Right atrium auricular region (tissue), 2 donors: ENCODE measurements around the gene TTC7B. TPM values are rescaled to one million over a fixed set of nuclear protein-coding genes. Genes with fewer than 3 reads are reported as not detected.

ENCODE experiments used
- DNase-seq: peaks from one replicate; pipeline ENCODE4 v3.0.0-alpha.2; 2019; ENCODE audit warnings: low spot score
- H3K27ac ChIP-seq, 2 donors: fragments of 200-600 bp; sonication (generic); 1 replicate in 1 of 2; 2 replicates in 1 of 2; pipeline ENCODE4 v1.5.1; 2016 to 2019
- H3K27me3 ChIP-seq, 2 donors: fragments of 200-600 bp; sonication (generic); one replicate each; pipeline versions ENCODE4 v1.5.1 to v1.6.0; 2017 to 2019
- H3K36me3 ChIP-seq: fragments of 200-600 bp; sonication (generic); one replicate; pipeline ENCODE4 v1.5.1; 2016
- H3K4me1 ChIP-seq, 2 donors: fragments of 200-600 bp; sonication (generic); one replicate each; pipeline versions ENCODE4 v1.5.1 to v1.6.0; 2017 to 2019
- H3K4me3 ChIP-seq, 2 donors: fragments of 200-600 bp; sonication (generic); 1 replicate in 1 of 2; 2 replicates in 1 of 2; pipeline ENCODE4 v1.5.1; 2017 to 2019; ENCODE audit warnings: mild to moderate bottlenecking in 1 of 2, moderate library complexity in 1 of 2
- H3K9me3 ChIP-seq, 2 donors: fragments of 200-600 bp; sonication (generic); one replicate each; pipeline ENCODE4 v1.5.1; 2019
- CTCF ChIP-seq, 2 donors: fragments of 200-600 bp; sonication (generic); IDR thresholded peaks; one replicate each; pipeline ENCODE4 v1.5.1; 2019; ENCODE audit warnings: antibody characterized with exemption in 2 of 2
- total RNA-seq, 2 donors: library from RNA; depleted of rRNA; stranded (reverse); fragments of >200 nt; gene quantifications; one replicate each; pipeline ENCODE4 v1.1.0, GENCODE V29; 2016

TTC7B gene
- total RNA-seq, 2 donors from 2014 or later, result 45.5 to 57.3 TPM

- Histone ChIP-seq H3K27me3 (no peaks in the 10 kb centered on the region), H3K4me1 (peaks cover 0 to 38% of the 10 kb centered on the region in 2 donors), H3K9me3 (no peaks in the 10 kb centered on the region), H3K27ac (peak overlapping the region in 1 of 2 donors; percentile 10), H3K36me3 (no peaks in the 10 kb centered on the region), H3K4me3 (no peak overlapping the region)
- DNase-seq, result no peak
- no peak for TF ChIP-seq CTCF (IDR thresholded peaks at IDR 0.05)
These were observed 200.6 kb downstream of the TTC7B start for GRCh38 chr14:90615517-90616060.

- Histone ChIP-seq H3K4me1 (peaks cover 0 to 38% of the 10 kb centered on the region in 2 donors), H3K36me3 (no peaks in the 10 kb centered on the region), H3K9me3 (no peaks in the 10 kb centered on the region), H3K27me3 (no peaks in the 10 kb centered on the region), H3K4me3 (no peak overlapping the region), H3K27ac (no peak overlapping the region)
- TF ChIP-seq CTCF (IDR thresholded peaks at IDR 0.05), result no peak
- no peak for DNase-seq
These were observed 201.3 kb downstream of the TTC7B start for GRCh38 chr14:90614696-90615516.

- DNase-seq, result no peak
- Histone ChIP-seq H3K4me3 (no peak overlapping the region), H3K9me3 (no peaks in the 10 kb centered on the region), H3K27me3 (no peaks in the 10 kb centered on the region), H3K36me3 (no peaks in the 10 kb centered on the region), H3K4me1 (peaks cover 0 to 38% of the 10 kb centered on the region in 2 donors), H3K27ac (no peak overlapping the region)
- TF ChIP-seq CTCF (IDR thresholded peaks at IDR 0.05), result no peak
These were observed 202.2 kb downstream of the TTC7B start for GRCh38 chr14:90613997-90614396.

- Histone ChIP-seq H3K9me3 (no peaks in the 10 kb centered on the region), H3K36me3 (no peaks in the 10 kb centered on the region), H3K4me3 (no peak overlapping the region), H3K27me3 (no peaks in the 10 kb centered on the region), H3K4me1 (peaks cover 0 to 39% of the 10 kb centered on the region in 2 donors), H3K27ac (no peak overlapping the region)
- TF ChIP-seq CTCF (IDR thresholded peaks at IDR 0.05), result no peak
- DNase-seq, result no peak
These were observed 202.8 kb downstream of the TTC7B start for GRCh38 chr14:90613453-90613852.

GRCh38 chr14:90612801-90613200 lies 203.4 kb downstream of the TTC7B start:
- Histone ChIP-seq H3K27ac (no peak overlapping the region), H3K27me3 (no peaks in the 10 kb centered on the region), H3K36me3 (no peaks in the 10 kb centered on the region), H3K9me3 (no peaks in the 10 kb centered on the region), H3K4me1 (peaks cover 0 to 39% of the 10 kb centered on the region in 2 donors), H3K4me3 (no peak overlapping the region)
- DNase-seq, result no peak
- TF ChIP-seq CTCF (IDR thresholded peaks at IDR 0.05), result no peak
